Measurements from ENCODE around the gene JMJD8.

DNA sequence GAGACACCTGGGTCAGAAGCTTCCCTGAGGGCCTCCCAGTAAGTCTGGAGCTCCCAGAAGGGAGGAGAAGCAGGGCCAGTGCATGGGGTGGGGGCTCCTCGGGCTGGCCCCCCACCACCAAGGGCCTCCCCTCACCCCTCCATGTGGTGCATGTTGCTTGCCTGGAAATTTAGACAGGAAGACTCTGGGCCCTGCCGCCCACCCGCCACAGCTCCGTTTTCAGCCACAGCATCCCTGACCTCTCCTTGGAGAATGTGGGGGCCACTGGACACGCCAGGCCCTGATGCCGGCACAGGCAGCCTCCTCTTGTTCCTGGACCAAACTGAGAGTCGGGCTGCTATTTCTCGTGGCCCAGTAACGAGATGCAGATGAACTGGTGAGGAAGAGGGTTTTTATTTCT lies 45.3 kb downstream of the JMJD8 start:
- TF ChIP-seq, protein P1, sequence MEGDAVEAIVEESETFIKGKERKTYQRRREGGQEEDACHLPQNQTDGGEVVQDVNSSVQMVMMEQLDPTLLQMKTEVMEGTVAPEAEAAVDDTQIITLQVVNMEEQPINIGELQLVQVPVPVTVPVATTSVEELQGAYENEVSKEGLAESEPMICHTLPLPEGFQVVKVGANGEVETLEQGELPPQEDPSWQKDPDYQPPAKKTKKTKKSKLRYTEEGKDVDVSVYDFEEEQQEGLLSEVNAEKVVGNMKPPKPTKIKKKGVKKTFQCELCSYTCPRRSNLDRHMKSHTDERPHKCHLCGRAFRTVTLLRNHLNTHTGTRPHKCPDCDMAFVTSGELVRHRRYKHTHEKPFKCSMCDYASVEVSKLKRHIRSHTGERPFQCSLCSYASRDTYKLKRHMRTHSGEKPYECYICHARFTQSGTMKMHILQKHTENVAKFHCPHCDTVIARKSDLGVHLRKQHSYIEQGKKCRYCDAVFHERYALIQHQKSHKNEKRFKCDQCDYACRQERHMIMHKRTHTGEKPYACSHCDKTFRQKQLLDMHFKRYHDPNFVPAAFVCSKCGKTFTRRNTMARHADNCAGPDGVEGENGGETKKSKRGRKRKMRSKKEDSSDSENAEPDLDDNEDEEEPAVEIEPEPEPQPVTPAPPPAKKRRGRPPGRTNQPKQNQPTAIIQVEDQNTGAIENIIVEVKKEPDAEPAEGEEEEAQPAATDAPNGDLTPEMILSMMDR (IDR thresholded peaks at IDR 0.05 in 4 of 5, conservative IDR thresholded peaks at IDR 0.05 in 1 of 5) = no peak
- no peak for TF ChIP-seq POLR2A (IDR thresholded peaks at IDR 0.05)
